Naive thymus-derived CD8-positive, alpha-beta T cell (primary cell): ENCODE results near the gene VSTM5. TPM values are rescaled to one million over a fixed set of nuclear protein-coding genes. Genes with fewer than 3 reads are reported as not detected.

Experiments
- ATAC-seq, 2 donors: fragments of 150-1000 bp; cut with Tn5 transposase in 1 of 2; sonication (Bioruptor Pico), chemical (Tn5 transposase) in 1 of 2; 1 replicate in 1 of 2; 2 replicates in 1 of 2; pipeline ENCODE4 v1.10.0; 2021; ENCODE audit warnings: mild to moderate bottlenecking in 2 of 2, moderate library complexity in 2 of 2
- POLR2A ChIA-PET: fragments of 350-600 bp; sonication (Branson Sonifier 250); formaldehyde crosslinking; loops from one replicate; lab custom pipeline; 2021; ENCODE audit warnings: antibody characterized with exemption; lab: Charles Lee
- DNase-seq, 10 donors: peaks; one replicate each; pipeline versions ENCODE4 v3.0.0 to v3.0.0-alpha.2; 2020 to 2022
- H3K27ac Mint-ChIP-seq, 10 donors: one replicate each; pipeline ENCODE4 v1.8.0; 2020 to 2022; ENCODE audit warnings: mild to moderate bottlenecking in 10 of 10, mixed read lengths in 10 of 10, moderate library complexity in 4 of 10, inconsistent platforms in 1 of 10
- H3K27me3 Mint-ChIP-seq, 5 donors: one replicate each; pipeline ENCODE4 v1.8.0; 2021 to 2022; ENCODE audit warnings: mixed read lengths in 5 of 5
- H3K36me3 Mint-ChIP-seq, 3 donors: one replicate each; pipeline ENCODE4 v1.8.0; 2020 to 2022; ENCODE audit warnings: mixed read lengths in 3 of 3, mild to moderate bottlenecking in 2 of 3, inconsistent platforms in 1 of 3
- H3K4me1 Mint-ChIP-seq, 4 donors: one replicate each; pipeline ENCODE4 v1.8.0; 2021 to 2022; ENCODE audit warnings: mixed read lengths in 4 of 4
- H3K4me3 Mint-ChIP-seq, 10 donors: one replicate each; pipeline ENCODE4 v1.8.0; 2020 to 2022; ENCODE audit warnings: mild to moderate bottlenecking in 10 of 10, mixed read lengths in 10 of 10, moderate library complexity in 6 of 10, inconsistent platforms in 1 of 10
- H3K9me3 Mint-ChIP-seq, 9 donors: one replicate each; pipeline ENCODE4 v1.8.0; 2020 to 2022; ENCODE audit warnings: mixed read lengths in 9 of 9, mild to moderate bottlenecking in 3 of 9, inconsistent platforms in 1 of 9, moderate library complexity in 1 of 9
- polyA plus RNA-seq, 3 donors: library from polyadenylated mRNA; unstranded; fragments of 300-500 nt; fragmentation: Illumina TruSeq; gene quantifications; one replicate each; pipeline ENCODE4 v1.2.3, GENCODE V29; 2021
- total RNA-seq, 8 experiments: library from RNA in 2 of 8; stranded (reverse) in 2 of 8; gene quantifications; one replicate each; pipeline ENCODE4 v1.2.3 and lab custom pipeline; 2021 to 2026

Gene VSTM5
- total and polyA plus RNA-seq, 5 experiments from 2014 or later = not detected

DNA sequence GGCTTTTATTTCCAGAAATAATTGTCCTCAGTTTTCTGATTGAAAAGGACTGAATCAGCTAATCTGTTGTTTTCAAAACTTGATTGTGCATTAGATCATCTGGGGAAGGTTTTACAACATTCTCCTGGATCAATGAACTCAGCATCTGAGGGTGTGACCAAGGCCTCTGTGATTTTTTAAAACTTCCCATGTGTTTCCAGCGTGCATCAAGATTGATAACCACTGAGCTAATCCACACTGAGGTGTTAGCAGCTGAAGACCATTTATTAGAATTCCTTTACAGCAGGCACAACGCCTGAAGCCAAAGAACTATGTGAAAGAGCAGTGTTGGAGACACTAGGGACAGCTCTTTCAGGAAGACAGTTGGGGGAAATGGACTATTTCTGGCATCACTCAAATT is 10.2 kb downstream of the VSTM5 start:
- Mint-ChIP-seq H3K36me3 (no peaks in the 10 kb centered on the region), H3K4me1 (no peaks in the 10 kb centered on the region), H3K27ac (no peak overlapping the region), H3K27me3 (peaks cover 0 to 2% (median 0%) of the 10 kb centered on the region in 5 donors), H3K4me3 (no peak overlapping the region), H3K9me3 (no peaks in the 10 kb centered on the region)
- ATAC-seq = no peak
- DNase-seq = no peak
- POLR2A ChIA-PET = no interaction called here

DNA sequence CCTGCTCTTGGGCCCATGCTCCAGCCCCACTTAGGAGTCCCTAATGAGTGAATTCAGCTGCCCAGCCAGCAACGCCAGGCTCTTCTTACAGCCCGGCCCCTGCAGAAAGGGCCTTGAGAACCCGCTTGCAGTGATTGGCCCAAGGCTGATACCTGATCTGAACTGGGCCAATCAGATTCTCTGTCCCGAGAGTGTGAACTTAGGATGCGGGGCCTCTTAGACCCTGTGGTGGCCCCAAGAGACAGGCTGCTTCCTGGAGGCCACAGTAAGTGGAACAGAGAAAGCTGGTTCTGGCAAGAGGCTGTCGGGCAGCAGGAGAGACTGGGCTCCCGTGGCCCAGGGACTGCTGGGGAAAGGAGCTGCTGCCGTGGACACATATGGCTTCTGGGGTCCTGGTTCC is 11.5 kb downstream of the VSTM5 start:
- Mint-ChIP-seq H3K36me3 (no peaks in the 10 kb centered on the region), H3K4me1 (no peaks in the 10 kb centered on the region), H3K27me3 (peaks cover 0 to 2% (median 0%) of the 10 kb centered on the region in 5 donors), H3K27ac (no peak overlapping the region), H3K9me3 (peaks cover 0 to 2% (median 0%) of the 10 kb centered on the region in 9 donors), H3K4me3 (no peak overlapping the region)
- ATAC-seq (no peak), DNase-seq (no peak)
- POLR2A ChIA-PET = interaction anchor here (0.6 kb wide), 1 partner anchor 601 kb away, joined by 3 read pairs; no protein-coding TSS in a partner anchor

DNA sequence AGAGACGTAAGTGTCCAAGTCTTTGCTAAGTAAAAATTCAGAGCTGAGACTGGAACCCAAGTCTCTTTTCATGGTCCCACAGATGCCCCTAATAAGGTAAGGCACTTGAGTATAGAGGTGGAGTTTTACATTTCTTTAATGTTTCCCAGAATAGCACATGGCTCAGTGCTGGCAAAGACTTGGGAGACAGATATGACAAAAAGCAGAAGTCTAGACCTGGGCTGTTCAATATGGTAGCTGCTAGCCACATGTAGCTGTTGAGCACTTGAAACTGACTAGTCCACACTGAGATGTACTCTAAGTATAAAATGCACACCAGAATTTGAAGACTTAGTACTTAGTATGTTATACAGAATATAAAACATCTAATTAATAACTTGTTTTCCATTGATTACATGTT is 17.6 kb downstream of the VSTM5 start:
- DNase-seq = no peak
- POLR2A ChIA-PET = no interaction called here
- no peak overlapping the region for H3K4me3 Mint-ChIP-seq
- no peak for ATAC-seq
- no peak overlapping the region for H3K27ac Mint-ChIP-seq
- peaks cover 0 to 2% (median 0%) of the 10 kb centered on the region in 9 donors for H3K9me3 Mint-ChIP-seq
- no peaks in the 10 kb centered on the region for H3K36me3 Mint-ChIP-seq
- peaks cover 0 to 1% (median 0%) of the 10 kb centered on the region in 4 donors for H3K4me1 Mint-ChIP-seq
- peaks cover 0 to 6% (median 1%) of the 10 kb centered on the region in 5 donors for H3K27me3 Mint-ChIP-seq

DNA sequence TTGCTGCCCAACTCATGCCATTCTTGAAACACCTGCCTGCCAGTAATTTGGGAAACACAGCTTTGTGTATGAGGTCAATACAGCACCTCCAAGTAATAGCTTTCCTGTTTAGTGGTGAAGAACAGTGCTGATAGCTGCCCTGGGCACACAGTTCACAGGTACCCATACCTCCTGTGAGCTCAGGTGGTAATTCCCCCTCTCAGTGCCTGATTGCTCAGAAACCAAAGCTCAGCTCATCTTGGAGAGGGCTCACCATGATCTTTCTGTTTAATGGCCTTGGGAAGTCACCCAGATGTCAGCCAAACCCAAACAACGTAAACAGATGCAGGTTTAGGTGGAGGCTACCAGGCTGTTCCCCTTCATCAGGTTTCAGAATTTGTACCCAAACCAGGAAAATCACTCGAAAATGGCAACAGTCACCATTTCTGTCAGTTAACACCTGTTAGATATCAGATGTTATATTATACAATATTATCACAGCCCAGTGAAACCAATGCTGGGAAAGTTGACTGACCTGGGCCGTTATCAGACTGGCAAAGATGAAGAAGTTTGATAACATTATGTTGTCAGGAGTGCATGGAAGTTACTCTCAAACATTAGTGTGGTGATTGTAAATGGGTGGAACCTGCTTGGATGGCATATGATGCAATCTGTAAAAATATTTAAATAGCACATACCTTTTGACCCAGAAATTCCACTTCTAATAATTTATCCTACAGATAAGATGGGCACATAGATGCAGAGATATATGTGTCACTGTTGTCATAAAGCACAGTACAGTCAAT is 18.9 kb downstream of the VSTM5 start:
- DNase-seq (no peak), ATAC-seq (no peak)
- H3K4me1 Mint-ChIP-seq = peaks cover 0 to 1% (median 0%) of the 10 kb centered on the region in 4 donors
- peaks cover 0 to 2% (median 0%) of the 10 kb centered on the region in 9 donors for H3K9me3 Mint-ChIP-seq
- H3K27me3 Mint-ChIP-seq = peaks cover 0 to 6% (median 3%) of the 10 kb centered on the region in 5 donors
- POLR2A ChIA-PET = no interaction called here
- no peak overlapping the region for H3K4me3 Mint-ChIP-seq
- H3K27ac Mint-ChIP-seq = no peak overlapping the region
- H3K36me3 Mint-ChIP-seq = no peaks in the 10 kb centered on the region

DNA sequence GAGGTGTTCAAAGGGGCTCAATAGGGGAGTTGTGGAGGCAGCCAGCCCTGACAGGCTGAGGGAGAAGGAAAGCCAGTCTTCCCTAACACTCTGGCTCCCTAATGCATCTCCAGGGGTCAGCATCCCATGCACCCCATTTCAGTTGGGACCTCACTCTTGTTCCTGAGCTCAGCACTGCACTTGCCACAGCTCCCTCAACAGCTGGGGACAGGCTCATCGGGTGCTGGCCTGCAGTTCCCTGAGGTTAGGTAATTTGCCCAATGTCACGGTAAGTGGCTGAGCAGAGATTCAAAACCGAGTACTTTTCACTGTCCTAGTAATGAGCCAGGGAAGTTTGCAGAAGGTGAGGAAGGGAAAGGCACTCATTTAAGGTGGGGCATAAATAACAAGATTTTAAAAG is 20.8 kb downstream of the VSTM5 start:
- Mint-ChIP-seq H3K27me3 (peaks cover 0 to 6% (median 3%) of the 10 kb centered on the region in 5 donors), H3K9me3 (peaks cover 0 to 2% (median 0%) of the 10 kb centered on the region in 9 donors), H3K27ac (no peak overlapping the region), H3K4me3 (no peak overlapping the region), H3K36me3 (no peaks in the 10 kb centered on the region), H3K4me1 (peaks cover 0 to 1% (median 0%) of the 10 kb centered on the region in 4 donors)
- POLR2A ChIA-PET = no interaction called here
- DNase-seq (no peak), ATAC-seq (no peak)

DNA sequence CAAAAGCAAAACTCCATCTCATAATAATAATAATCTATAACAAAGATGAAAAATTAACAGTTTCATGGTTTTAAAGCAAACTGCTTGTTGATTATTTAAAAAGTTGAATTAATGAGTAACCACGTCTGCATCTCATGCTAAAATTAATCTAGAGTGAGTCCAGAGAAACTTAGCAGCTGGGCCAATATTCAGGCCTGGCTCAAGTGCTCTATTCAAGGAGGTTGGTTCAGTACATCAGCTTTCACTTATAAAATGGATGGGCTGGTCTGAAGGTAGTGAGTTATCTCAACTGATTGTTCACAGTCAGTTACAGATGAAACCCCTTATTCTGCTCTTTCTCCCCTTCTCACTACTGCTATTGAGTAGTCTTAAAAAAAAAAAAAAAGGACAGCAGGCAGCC is 23.1 kb downstream of the VSTM5 start:
- POLR2A ChIA-PET = no interaction called here
- ATAC-seq (no peak), DNase-seq (no peak)
- Mint-ChIP-seq H3K27ac (no peak overlapping the region), H3K27me3 (peaks cover 0 to 6% (median 3%) of the 10 kb centered on the region in 5 donors), H3K9me3 (no peaks in the 10 kb centered on the region), H3K36me3 (no peaks in the 10 kb centered on the region), H3K4me3 (no peak overlapping the region), H3K4me1 (peaks cover 0 to 1% (median 0%) of the 10 kb centered on the region in 4 donors)

DNA sequence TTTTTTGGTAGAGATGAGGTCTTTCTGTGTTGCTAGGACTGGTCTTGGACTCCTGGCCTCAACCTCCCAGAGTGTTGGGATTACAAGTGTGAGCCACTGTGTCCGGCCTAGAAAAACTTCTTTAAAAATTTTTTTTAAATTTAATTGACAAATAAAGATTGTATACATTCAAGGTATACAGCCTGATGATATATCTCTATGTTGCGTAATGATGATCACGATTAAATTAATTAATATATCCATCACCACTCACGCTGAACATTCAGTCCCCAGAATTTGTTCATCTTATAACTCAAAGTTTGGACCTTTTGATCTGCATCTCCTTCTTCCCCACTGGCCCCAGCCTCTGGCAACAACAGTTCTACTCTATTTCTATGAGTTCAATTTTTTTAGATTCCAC is 27.2 kb downstream of the VSTM5 start:
- Mint-ChIP-seq H3K4me1 (no peaks in the 10 kb centered on the region), H3K27me3 (peaks cover 0 to 3% (median 0%) of the 10 kb centered on the region in 5 donors), H3K4me3 (no peak overlapping the region), H3K9me3 (peaks cover 0 to 9% (median 0%) of the 10 kb centered on the region in 9 donors), H3K36me3 (peaks cover 0 to 6% (median 3%) of the 10 kb centered on the region in 3 donors), H3K27ac (no peak overlapping the region)
- ATAC-seq (no peak), DNase-seq (no peak)
- POLR2A ChIA-PET = no interaction called here

DNA sequence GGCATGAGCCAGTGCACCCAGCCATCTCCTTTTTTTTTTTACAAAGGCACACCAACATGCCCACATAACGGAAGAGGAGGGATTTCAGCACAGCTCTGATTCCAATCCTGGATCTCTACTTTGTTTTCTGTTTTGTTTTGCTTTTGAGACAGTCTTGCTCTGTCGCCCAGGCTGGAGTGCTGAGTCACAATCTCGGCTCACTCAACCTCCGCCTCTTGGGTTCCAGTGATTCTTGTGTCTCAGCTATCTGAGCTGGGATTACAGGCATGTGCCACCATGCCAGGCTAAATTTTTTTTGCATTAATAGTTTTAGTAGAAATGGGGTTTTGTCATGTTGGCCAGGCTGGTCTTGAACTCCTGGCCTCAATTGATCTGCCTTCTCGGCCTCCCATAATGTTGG is 28.1 kb downstream of the VSTM5 start:
- POLR2A ChIA-PET = no interaction called here
- Mint-ChIP-seq H3K9me3 (peaks cover 0 to 9% (median 0%) of the 10 kb centered on the region in 9 donors), H3K36me3 (peaks cover 0 to 6% (median 3%) of the 10 kb centered on the region in 3 donors), H3K4me1 (peaks cover 0 to 3% (median 0%) of the 10 kb centered on the region in 4 donors), H3K4me3 (no peak overlapping the region), H3K27ac (no peak overlapping the region), H3K27me3 (peaks cover 0 to 3% (median 0%) of the 10 kb centered on the region in 5 donors)
- ATAC-seq (no peak), DNase-seq (no peak)

DNA sequence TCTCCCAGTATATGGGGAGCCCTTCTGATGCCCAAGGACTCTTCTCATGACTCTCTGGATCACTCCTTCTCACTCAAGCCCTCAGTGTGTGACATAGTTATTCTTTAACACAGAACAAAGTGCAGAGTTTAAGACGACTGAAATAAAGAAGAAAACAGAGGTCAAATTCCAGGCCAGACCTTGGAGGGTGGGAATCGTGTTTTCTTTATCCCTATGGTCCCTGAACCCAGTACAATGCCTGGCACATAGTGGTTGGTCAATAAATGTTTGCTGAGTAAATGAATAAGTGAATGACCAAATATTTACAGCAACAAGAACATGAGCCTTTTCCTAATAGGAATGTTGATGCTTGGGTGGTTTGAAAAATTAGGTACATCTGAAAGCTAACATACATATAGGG is 28.8 kb downstream of the VSTM5 start:
- peaks cover 0 to under 1% (median 0%) of the 10 kb centered on the region in 5 donors for H3K27me3 Mint-ChIP-seq
- H3K27ac Mint-ChIP-seq = no peak overlapping the region
- POLR2A ChIA-PET = no interaction called here
- ATAC-seq (no peak), DNase-seq (no peak)
- H3K9me3 Mint-ChIP-seq = peaks cover 0 to 9% (median 0%) of the 10 kb centered on the region in 9 donors
- peaks cover 0 to 6% (median 3%) of the 10 kb centered on the region in 3 donors for H3K36me3 Mint-ChIP-seq
- H3K4me3 Mint-ChIP-seq = no peak overlapping the region
- H3K4me1 Mint-ChIP-seq = peaks cover 0 to 3% (median 0%) of the 10 kb centered on the region in 4 donors

DNA sequence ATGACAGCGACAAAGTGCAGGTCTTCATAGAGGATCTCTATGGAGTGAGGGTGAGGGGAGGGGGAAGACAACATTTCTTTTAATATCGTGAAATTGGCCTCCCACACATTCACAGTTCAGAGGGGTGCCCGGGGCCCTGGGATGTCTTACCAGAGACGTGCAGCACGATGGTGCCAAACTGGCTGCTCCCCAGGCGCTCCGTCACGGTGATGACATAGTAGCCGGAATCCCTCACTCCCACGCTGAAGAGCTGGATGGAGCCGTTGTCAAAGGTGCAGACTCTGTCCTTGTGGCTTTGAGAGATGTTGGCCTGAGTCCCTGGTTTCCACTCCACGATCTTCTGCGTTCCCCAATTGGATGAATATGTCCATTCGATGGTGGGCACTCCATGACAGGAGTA is 29.6 kb downstream of the VSTM5 start:
- H3K4me3 Mint-ChIP-seq = no peak overlapping the region

DNA sequence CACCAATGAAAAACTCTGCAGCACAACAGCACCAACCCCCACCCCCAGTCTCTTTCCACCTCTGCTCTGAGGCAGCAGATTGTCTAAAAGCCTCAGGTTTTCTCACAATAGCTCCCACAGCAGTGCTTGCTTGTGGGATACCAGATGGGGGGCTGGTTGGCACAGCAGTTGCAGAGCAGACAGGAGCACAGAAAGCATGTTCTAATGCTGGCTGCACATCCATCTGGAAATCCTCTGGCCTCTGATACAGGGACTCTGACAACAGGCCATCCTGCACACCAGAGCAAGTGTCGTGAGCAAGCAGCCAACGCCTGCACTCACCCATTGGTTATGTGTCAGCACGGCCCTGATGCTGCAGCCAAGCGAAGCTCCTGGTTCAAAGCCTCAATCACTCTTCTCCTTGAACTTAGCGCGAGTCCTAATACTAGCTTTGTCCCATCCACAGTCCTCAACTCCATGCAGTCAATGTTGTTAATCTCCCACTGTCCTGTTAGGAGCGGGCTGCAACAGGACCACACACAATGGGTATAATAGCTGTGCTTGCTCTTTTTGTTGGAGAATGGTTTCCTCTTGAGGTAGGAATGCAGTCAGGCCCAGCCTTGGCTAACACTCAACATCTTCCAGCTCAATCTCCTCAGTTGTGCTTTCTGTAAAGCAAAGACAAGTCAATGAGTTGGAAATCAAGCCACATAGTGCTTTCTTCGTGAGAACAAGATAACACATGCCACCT is 30.3 kb downstream of the VSTM5 start:
- H3K4me1 Mint-ChIP-seq = peaks cover 0 to 3% (median 0%) of the 10 kb centered on the region in 4 donors
- peak overlapping the region in 1 of 10 donors; percentile 25 for H3K27ac Mint-ChIP-seq
- no peaks in the 10 kb centered on the region for H3K27me3 Mint-ChIP-seq
- H3K4me3 Mint-ChIP-seq = no peak overlapping the region
- DNase-seq (no peak), ATAC-seq (no peak)
- POLR2A ChIA-PET = interaction anchor here (0.5 kb wide), 1 partner anchor 12 kb away, joined by 3 read pairs; no protein-coding TSS in a partner anchor
- H3K9me3 Mint-ChIP-seq = peaks cover 0 to 9% (median 0%) of the 10 kb centered on the region in 9 donors
- H3K36me3 Mint-ChIP-seq = peaks cover 0 to 12% (median 9%) of the 10 kb centered on the region in 3 donors

More for the DNA sequence above, 29.6 kb downstream of the VSTM5 start:
- DNase-seq (no peak), ATAC-seq (no peak)
- Mint-ChIP-seq H3K4me1 (peaks cover 0 to 3% (median 0%) of the 10 kb centered on the region in 4 donors), H3K27me3 (no peaks in the 10 kb centered on the region), H3K9me3 (peaks cover 0 to 9% (median 0%) of the 10 kb centered on the region in 9 donors), H3K27ac (no peak overlapping the region), H3K36me3 (peaks cover 0 to 6% (median 5%) of the 10 kb centered on the region in 3 donors)
- POLR2A ChIA-PET = no interaction called here

DNA sequence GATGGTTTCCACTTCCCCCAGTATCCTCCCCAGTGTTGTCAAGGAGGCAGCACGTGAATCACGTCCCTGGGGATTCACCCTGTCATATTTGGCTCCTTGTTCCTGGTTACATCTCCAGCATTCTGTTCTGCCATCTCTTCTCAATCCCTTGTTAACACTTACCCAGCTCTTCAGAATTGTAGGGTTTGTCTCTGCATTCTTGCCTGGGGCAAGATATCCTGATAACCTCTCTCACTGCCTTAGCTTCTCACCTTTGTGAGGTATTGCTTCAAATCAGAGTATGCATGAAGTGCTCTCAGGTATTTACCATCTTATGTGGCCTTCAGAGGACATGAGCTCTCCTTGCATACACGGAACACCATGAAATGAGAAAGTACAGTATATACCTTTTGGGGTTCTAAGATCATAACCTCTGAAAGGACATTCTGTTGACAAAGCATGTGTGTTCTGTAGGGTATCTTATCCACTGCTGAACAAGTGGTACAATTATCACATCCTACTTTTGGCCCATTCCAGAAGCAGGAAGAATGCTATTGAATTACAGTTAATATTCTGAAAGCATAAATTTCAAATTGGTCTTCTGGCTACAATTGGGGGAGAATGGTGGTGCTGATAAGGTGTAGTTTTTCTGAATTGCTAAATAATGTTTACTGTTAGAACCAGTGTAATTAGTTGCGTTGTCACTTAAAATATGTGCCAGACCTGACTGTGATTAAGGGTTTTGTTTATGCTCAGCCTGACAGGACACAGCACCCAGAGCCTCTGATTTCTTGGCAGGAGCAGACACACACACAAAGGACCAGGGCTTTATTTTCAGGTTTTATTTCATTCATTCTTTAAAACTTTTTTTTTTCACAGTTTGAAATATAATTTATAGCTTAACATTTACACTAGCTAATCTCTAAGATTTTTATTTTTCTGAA is 32.7 kb downstream of the VSTM5 start:
- ATAC-seq = no peak
- H3K36me3 Mint-ChIP-seq = peaks cover 4 to 36% (median 25%) of the 10 kb centered on the region in 3 donors
- DNase-seq = no peak
- no peaks in the 10 kb centered on the region for H3K27me3 Mint-ChIP-seq
- H3K27ac Mint-ChIP-seq = peak overlapping the region in 3 of 10 donors; percentile 1 to 49 (median 48)
- no peak overlapping the region for H3K4me3 Mint-ChIP-seq
- H3K9me3 Mint-ChIP-seq = peaks cover 0 to 9% (median 0%) of the 10 kb centered on the region in 9 donors
- peaks cover 0 to 3% (median 0%) of the 10 kb centered on the region in 4 donors for H3K4me1 Mint-ChIP-seq
- POLR2A ChIA-PET = interaction anchor here (0.6 to 0.7 kb wide), 3 partner anchors 17 to 322 kb away, joined by 3 to 7 read pairs (median 3); no protein-coding TSS in a partner anchor
